Activated CD8-positive, alpha-beta T cell treated with anti-CD3 and anti-CD28 coated beads for 36 hours (primary cell): Measurements from ENCODE around the gene ABCD2. TPM values are rescaled to one million over a fixed set of nuclear protein-coding genes. Genes with fewer than 3 reads are reported as not detected.
"Not testable (repeated sequence)": the region's sequence is repeated elsewhere in the genome, so short reads cannot be mapped to it uniquely, and the experiment has no call there.

Experiments
- ATAC-seq: fragments of 200-7000 bp; cut with Tn5 transposase; one replicate; pipeline ENCODE4 v1.10.0; 2021; ENCODE audit warnings: mild to moderate bottlenecking, moderate library complexity
- CTCF ChIA-PET: fragments of 350-600 bp; sonication (Branson Sonifier 250); formaldehyde crosslinking; loops from one replicate; lab custom pipeline; 2021; ENCODE audit warnings: antibody characterized with exemption; lab: Charles Lee
- POLR2A ChIA-PET: fragments of 350-600 bp; sonication (Branson Sonifier 250); formaldehyde crosslinking; loops from one replicate; lab custom pipeline; 2021; ENCODE audit warnings: antibody characterized with exemption; lab: Charles Lee
- DNase-seq: peaks from one replicate; pipeline ENCODE4 v3.0.0-alpha.2; 2020
- H3K27ac Mint-ChIP-seq: one replicate; pipeline ENCODE4 v1.8.0; 2021; ENCODE audit warnings: mild to moderate bottlenecking, mixed read lengths
- H3K27me3 Mint-ChIP-seq: one replicate; pipeline ENCODE4 v1.8.0; 2021; ENCODE audit warnings: mixed read lengths
- H3K36me3 Mint-ChIP-seq: one replicate; pipeline ENCODE4 v1.8.0; 2021; ENCODE audit warnings: low read depth, mixed read lengths
- H3K4me1 Mint-ChIP-seq: one replicate; pipeline ENCODE4 v1.8.0; 2021; ENCODE audit warnings: low read depth, mixed read lengths
- H3K4me3 Mint-ChIP-seq: one replicate; pipeline ENCODE4 v1.8.0; 2021; ENCODE audit warnings: mild to moderate bottlenecking, moderate library complexity, mixed read lengths
- H3K9me3 Mint-ChIP-seq: one replicate; pipeline ENCODE4 v1.8.0; 2021; ENCODE audit warnings: mixed read lengths
- intact Hi-C: fragments of 100-400 bp; cut with micrococcal nuclease; formaldehyde crosslinking; loops from one replicate; pipeline ENCODE4 v1.10.0; 2022
- total RNA-seq, 2 experiments: library from RNA; stranded (reverse); gene quantifications; one replicate each; pipeline ENCODE4 v1.2.3, GENCODE V29; 2021
- TF ChIP-seq, protein P1 (sequence below): fragments of 200-600 bp; IDR thresholded peaks from one replicate; pipeline ENCODE4 v1.8.0; 2022; ENCODE audit warnings: antibody characterized with exemption, mild to moderate bottlenecking

The ABCD2 gene
- total RNA-seq, 2 experiments from 2014 or later, result 3.8 to 4.0 TPM

DNA sequence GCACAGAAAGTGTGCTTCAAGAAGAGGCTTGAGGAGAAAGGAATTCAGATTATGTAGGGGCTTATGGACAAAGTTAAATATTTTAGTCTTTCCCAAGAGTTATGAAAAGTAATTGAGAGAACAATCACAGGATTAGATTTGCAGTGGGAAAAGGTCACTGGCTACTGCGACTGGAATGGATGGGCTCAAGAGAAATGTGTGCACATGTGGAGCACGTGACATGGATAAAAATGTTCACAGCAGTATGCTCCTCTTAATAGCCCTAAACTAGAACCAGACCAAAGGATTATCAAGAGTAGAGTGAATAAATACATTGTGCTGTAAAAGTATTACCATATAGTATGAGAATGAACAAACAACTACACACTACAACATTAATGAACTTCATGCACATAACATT, 78.1 kb downstream of the ABCD2 start:
- intact Hi-C loops, result no loop called here
- POLR2A ChIA-PET, result no interaction called here
- H3K4me3 Mint-ChIP-seq, result no peak overlapping the region
- no peaks in the 10 kb centered on the region for H3K9me3 Mint-ChIP-seq
- CTCF ChIA-PET, result no interaction called here
- no peaks in the 10 kb centered on the region for H3K27me3 Mint-ChIP-seq
- TF ChIP-seq, protein P1, sequence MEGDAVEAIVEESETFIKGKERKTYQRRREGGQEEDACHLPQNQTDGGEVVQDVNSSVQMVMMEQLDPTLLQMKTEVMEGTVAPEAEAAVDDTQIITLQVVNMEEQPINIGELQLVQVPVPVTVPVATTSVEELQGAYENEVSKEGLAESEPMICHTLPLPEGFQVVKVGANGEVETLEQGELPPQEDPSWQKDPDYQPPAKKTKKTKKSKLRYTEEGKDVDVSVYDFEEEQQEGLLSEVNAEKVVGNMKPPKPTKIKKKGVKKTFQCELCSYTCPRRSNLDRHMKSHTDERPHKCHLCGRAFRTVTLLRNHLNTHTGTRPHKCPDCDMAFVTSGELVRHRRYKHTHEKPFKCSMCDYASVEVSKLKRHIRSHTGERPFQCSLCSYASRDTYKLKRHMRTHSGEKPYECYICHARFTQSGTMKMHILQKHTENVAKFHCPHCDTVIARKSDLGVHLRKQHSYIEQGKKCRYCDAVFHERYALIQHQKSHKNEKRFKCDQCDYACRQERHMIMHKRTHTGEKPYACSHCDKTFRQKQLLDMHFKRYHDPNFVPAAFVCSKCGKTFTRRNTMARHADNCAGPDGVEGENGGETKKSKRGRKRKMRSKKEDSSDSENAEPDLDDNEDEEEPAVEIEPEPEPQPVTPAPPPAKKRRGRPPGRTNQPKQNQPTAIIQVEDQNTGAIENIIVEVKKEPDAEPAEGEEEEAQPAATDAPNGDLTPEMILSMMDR, result no peak
- no peak for DNase-seq
- no peak overlapping the region for H3K27ac Mint-ChIP-seq
- no peaks in the 10 kb centered on the region for H3K36me3 Mint-ChIP-seq
- ATAC-seq, result no peak
- no peaks in the 10 kb centered on the region for H3K4me1 Mint-ChIP-seq

DNA sequence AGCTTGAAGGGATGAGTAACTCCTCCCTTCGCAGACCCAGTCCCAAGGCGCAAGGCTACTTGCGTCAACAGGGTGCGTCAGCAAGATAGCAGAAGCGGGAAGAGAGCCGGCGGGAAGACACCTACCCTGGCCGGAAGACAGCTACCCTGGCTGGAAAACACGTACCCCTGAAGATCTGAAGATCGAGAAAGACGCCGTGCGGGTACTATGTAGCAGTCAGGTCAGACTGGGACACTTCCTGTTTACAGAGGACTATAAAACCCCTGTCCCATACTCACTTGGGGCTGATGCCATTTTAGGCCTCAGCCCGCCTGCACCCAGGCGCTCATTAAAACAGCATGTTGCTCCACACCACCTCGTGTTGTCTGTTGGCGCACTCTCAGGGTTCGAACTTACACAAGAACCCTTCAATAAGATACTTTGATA, 80.9 kb downstream of the ABCD2 start:
- Mint-ChIP-seq H3K9me3 (no peaks in the 10 kb centered on the region), H3K36me3 (no peaks in the 10 kb centered on the region), H3K27ac (no peak overlapping the region), H3K27me3 (no peaks in the 10 kb centered on the region), H3K4me3 (no peak overlapping the region), H3K4me1 (no peaks in the 10 kb centered on the region)
- ChIA-PET CTCF (no interaction called here), POLR2A (interaction anchor here (0.6 kb wide), 1 partner anchor 145 kb away, joined by 4 read pairs; no protein-coding TSS in a partner anchor)
- intact Hi-C loops, result no loop called here
- ATAC-seq (no peak), DNase-seq (no peak)
- TF ChIP-seq, protein P1, result no peak

GRCh38 chr12:39533951-39534350, 85.7 kb downstream of the ABCD2 start:
- no peak for ATAC-seq
- no peaks in the 10 kb centered on the region for H3K36me3 Mint-ChIP-seq
- CTCF ChIA-PET, result no interaction called here
- H3K27me3 Mint-ChIP-seq, result no peaks in the 10 kb centered on the region
- DNase-seq, result no peak
- no peak overlapping the region for H3K27ac Mint-ChIP-seq
- H3K4me3 Mint-ChIP-seq, result no peak overlapping the region
- H3K9me3 Mint-ChIP-seq, result no peaks in the 10 kb centered on the region
- no peaks in the 10 kb centered on the region for H3K4me1 Mint-ChIP-seq
- TF ChIP-seq, protein P1, result no peak
- intact Hi-C loops, result no loop called here
- POLR2A ChIA-PET, result no interaction called here

DNA sequence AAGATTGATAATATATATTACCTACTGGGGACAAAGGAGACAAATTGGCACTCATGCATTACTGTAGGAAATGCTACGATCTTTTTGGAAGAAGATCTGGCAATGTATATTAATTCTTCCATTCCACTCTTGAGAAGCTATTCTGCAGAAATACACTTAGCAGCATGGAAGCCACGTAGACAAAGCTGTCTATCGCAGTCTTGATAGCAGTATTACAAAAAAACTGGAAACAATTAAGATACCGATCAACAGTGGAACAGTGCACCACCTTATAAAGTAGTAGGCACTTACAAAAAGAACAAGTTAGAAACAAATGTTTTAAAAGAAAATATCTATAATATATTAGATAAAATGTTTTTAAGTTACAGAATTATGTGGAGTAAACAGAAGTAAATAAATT, 87.2 kb downstream of the ABCD2 start:
- ChIA-PET POLR2A (no interaction called here), CTCF (no interaction called here)
- TF ChIP-seq, protein P1, result no peak
- ATAC-seq (no peak), DNase-seq (no peak)
- peaks cover 3% of the 10 kb centered on the region for H3K9me3 Mint-ChIP-seq
- no peaks in the 10 kb centered on the region for H3K36me3 Mint-ChIP-seq
- H3K4me3 Mint-ChIP-seq, result no peak overlapping the region
- H3K27me3 Mint-ChIP-seq, result no peaks in the 10 kb centered on the region
- no peaks in the 10 kb centered on the region for H3K4me1 Mint-ChIP-seq
- no peak overlapping the region for H3K27ac Mint-ChIP-seq
- intact Hi-C loops, result no loop called here

GRCh38 chr12:39526974-39527373, 92.6 kb downstream of the ABCD2 start:
- intact Hi-C loops, result no loop called here
- peaks cover 5% of the 10 kb centered on the region for H3K36me3 Mint-ChIP-seq
- TF ChIP-seq, protein P1, result no peak
- H3K27me3 Mint-ChIP-seq, result no peaks in the 10 kb centered on the region
- no peak for DNase-seq
- H3K9me3 Mint-ChIP-seq, result peaks cover 12% of the 10 kb centered on the region
- no peak for ATAC-seq
- no peak overlapping the region for H3K27ac Mint-ChIP-seq
- no peaks in the 10 kb centered on the region for H3K4me1 Mint-ChIP-seq
- H3K4me3 Mint-ChIP-seq, result no peak overlapping the region
- POLR2A ChIA-PET, result no interaction called here
- CTCF ChIA-PET, result no interaction called here

- H3K4me1 Mint-ChIP-seq, H3K4me3 Mint-ChIP-seq, ATAC-seq, intact Hi-C loops, POLR2A ChIA-PET, H3K27me3 Mint-ChIP-seq, CTCF ChIA-PET, DNase-seq, H3K27ac Mint-ChIP-seq: not testable (repeated sequence)
- peaks cover 21% of the 10 kb centered on the region for H3K9me3 Mint-ChIP-seq
- H3K36me3 Mint-ChIP-seq, result peaks cover 13% of the 10 kb centered on the region
These were observed 97.4 kb downstream of the ABCD2 start for GRCh38 chr12:39522167-39522566.
